ENCODE measurements around the gene MFF. TPM values are rescaled to one million over a fixed set of nuclear protein-coding genes. Genes with fewer than 3 reads are reported as not detected.

Gene MFF
- total RNA-seq, 1 experiment from 2014 or later, result 83.3 TPM

GRCh38 chr2:227365833-227366232 lies 40.8 kb downstream of the MFF start:
- Histone ChIP-seq H3K79me1 (ENCODE audit: insufficient read depth, low read depth, low read length, poor library complexity, severe bottlenecking) (no peaks in the 10 kb centered on the region), H2AK5ac (ENCODE audit: insufficient read length, low read length) (no peak overlapping the region), H4K8ac (replicated peaks; ENCODE audit: insufficient read length, low read depth, low read length) (no peak overlapping the region), H3K56ac (ENCODE audit: insufficient read length, low read depth, low read length) (no peak overlapping the region), H2BK15ac (ENCODE audit: low read depth, low read length) (no peak overlapping the region), H4K20me1 (ENCODE audit: control insufficient read depth, insufficient read depth, insufficient read length) (no peaks in the 10 kb centered on the region), H3K23me2 (ENCODE audit: insufficient read length, low read depth, low read length, poor library complexity, severe bottlenecking) (no peaks in the 10 kb centered on the region), H2AFZ (ENCODE audit: low read length) (no peak overlapping the region), H3K14ac (ENCODE audit: insufficient read depth, low read length) (no peak overlapping the region), H3K23ac (ENCODE audit: insufficient read length, low read depth, low read length) (no peak overlapping the region), H3K4me2 (ENCODE audit: insufficient read depth, insufficient read length, low read length) (no peak overlapping the region), H3K27ac (ENCODE audit: insufficient read length, low read depth, low read length) (no peak overlapping the region), H4K91ac (ENCODE audit: insufficient read length, low read depth, low read length) (no peak overlapping the region), H3T11ph (ENCODE audit: low read length) (no peak overlapping the region), H3K4me1 (ENCODE audit: insufficient read depth, low read length) (no peaks in the 10 kb centered on the region; the same call in 1 of the 2 replicates), H3K9me3 (ENCODE audit: control insufficient read depth, low read depth, low read length) (no peaks in the 10 kb centered on the region), H3K9ac (ENCODE audit: extremely low read depth, insufficient read length, low read length) (no peak overlapping the region), H3K27me3 (ENCODE audit: insufficient read depth, low read length) (no peaks in the 10 kb centered on the region), H2BK20ac (ENCODE audit: low read depth, low read length, poor library complexity, severe bottlenecking) (no peak overlapping the region), H3K4ac (ENCODE audit: low read depth, low read length) (no peak overlapping the region), H2BK120ac (ENCODE audit: low read depth, low read length, poor library complexity, severe bottlenecking) (no peak overlapping the region), H4K5ac (ENCODE audit: insufficient read length, low read depth, low read length) (no peak overlapping the region), H3K79me2 (ENCODE audit: insufficient read depth, low read length) (no peaks in the 10 kb centered on the region), H2BK5ac (ENCODE audit: insufficient read length, low read length) (no peak overlapping the region), H3K18ac (ENCODE audit: insufficient read length, low read depth, low read length) (no peak overlapping the region), H2BK12ac (ENCODE audit: insufficient read length, low read depth, low read length) (no peak overlapping the region)
- H3K27ac Mint-ChIP-seq, result no peak overlapping the region
- no peak for TF ChIP-seq CTCF (conservative IDR thresholded peaks at IDR 0.05)
- no peak overlapping the region for H3K4me3 Mint-ChIP-seq
- H3K4me1 Mint-ChIP-seq, result no peaks in the 10 kb centered on the region
- no peak for DNase-seq
- H3K36me3 Mint-ChIP-seq (ENCODE audit: insufficient read depth in 1 of 3, low read depth in 3 of 3), result no peaks in the 10 kb centered on the region; a peak in 1 of 7 replicates
- no peaks in the 10 kb centered on the region for H3K27me3 Mint-ChIP-seq (ENCODE audit: low read depth)
- no peaks in the 10 kb centered on the region for H3K9me3 Mint-ChIP-seq
- WGBS (ENCODE audit: extremely low coverage, insufficient read length, low lambda C conversion rate), result no CpG with 5 or more reads among the region's 3 CpGs
